ENCODE results near the gene ANK3.

The ANK3 gene

DNA sequence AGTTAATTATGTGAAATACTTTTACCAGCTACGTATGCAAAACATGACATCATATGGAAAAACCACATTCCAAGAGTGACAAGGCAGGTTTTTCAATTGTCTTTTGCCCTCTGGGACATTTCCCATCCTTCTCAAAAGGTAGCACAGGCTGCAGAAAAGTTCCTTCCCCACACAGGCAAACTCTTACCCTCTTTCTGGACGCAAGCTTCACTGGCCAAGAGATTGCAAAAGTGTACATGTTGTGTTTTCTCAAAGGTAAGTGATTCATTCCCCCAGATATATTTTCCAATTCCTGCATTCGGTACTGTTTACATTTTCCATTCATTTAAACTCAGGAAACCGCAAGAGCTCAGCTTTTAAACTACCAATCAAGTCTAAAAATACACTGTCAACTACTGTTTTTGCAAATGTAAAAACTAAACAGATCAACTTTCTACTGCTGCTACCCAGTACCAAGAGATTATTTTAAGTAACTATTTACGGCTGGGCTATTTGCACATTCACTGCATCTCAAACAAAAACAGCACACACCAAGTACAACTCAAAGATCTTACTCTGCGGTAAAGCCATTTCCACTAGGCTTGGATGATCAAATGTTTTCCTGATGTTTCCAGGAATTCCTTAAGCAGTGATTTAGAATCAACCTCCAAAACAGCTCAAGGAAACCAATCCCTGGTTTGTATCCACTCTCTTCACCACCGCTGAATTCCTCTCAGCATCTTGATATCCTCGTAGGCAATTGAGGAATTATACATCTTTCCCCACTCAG is 249.7 kb downstream of the ANK3 start:
- Histone ChIP-seq H3K36me3 (ENCODE audit: insufficient read depth, low read length) (no peaks in the 10 kb centered on the region), H3K9me3 (ENCODE audit: control insufficient read depth, insufficient read depth, low read length) (no peaks in the 10 kb centered on the region), H3K9ac (ENCODE audit: low read depth, low read length) (peak overlapping the region; percentile 81), H3K4me1 (ENCODE audit: insufficient read depth, low read length) (peaks cover 10% of the 10 kb centered on the region; the same call in 1 of the 2 replicates)

DNA sequence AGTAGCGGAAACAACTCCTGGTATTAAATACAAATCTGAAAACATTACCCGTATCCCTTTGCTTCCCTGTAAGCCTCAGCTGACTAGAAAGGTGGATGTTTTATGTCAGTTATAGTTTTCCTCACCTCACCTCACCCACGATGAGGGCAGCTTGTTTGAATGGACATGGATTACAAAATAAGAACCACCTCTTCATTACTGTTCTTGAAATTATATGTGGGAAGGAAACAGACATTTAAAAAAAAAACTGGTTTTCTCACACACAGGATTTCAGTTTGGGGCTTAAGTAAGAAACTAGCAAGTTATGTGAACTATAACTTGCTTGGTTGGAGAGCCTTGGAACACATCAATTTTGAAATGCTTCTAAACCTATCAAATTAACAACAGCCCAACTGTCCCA is 250.4 kb downstream of the ANK3 start:
- Histone ChIP-seq H3K36me3 (ENCODE audit: insufficient read depth, low read length) (no peaks in the 10 kb centered on the region), H3K9me3 (ENCODE audit: control insufficient read depth, insufficient read depth, low read length) (no peaks in the 10 kb centered on the region), H3K4me1 (ENCODE audit: insufficient read depth, low read length) (peaks cover 10% of the 10 kb centered on the region; the same call in 1 of the 2 replicates), H3K9ac (ENCODE audit: low read depth, low read length) (peak overlapping the region; percentile 81)

DNA sequence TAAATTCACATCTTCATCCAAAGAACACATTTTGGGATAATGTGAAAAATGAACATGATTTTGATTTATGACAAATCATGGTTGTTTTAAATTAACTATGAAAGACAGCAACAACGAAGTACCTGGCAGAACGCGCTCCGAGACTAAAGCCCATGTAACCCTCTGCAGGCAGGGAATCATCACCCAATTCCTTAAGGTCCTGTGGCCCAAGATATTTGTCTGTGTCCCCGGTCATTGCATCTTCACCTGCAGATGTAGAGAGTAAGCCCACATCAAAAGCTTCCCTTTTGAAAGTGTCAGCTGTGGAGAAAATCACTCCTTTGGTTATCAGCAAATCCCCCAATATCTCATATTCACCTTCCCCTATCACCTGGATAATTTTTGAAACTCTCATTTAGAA is 250.8 kb downstream of the ANK3 start:
- Histone ChIP-seq H3K4me1 (ENCODE audit: insufficient read depth, low read length) (peaks cover 10% of the 10 kb centered on the region; the same call in 1 of the 2 replicates), H3K9ac (ENCODE audit: low read depth, low read length) (peak overlapping the region; percentile 81), H3K9me3 (ENCODE audit: control insufficient read depth, insufficient read depth, low read length) (no peaks in the 10 kb centered on the region), H3K36me3 (ENCODE audit: insufficient read depth, low read length) (no peaks in the 10 kb centered on the region)

DNA sequence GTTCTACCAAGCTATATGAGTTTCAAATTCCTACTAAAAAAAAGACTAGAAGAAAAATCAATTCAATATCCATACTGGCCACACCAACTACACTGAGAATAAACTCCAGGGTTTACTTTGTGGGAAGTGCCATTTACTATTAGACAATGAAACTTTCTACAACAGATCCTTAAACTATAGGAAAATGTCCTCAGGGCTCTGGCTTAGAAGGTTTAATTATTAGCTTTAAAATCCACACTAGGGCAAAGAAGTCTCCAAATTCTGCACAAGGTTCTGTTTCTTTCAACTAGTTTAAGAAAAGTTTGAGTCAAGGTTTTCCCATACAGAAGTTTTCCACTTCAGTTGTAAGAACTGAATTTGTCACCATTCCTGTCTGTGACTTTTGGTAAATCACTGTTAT is 251.6 kb downstream of the ANK3 start:
- H3K9me3 ChIP-seq (ENCODE audit: control insufficient read depth, insufficient read depth, low read length) = no peaks in the 10 kb centered on the region
- peaks cover 10% of the 10 kb centered on the region; the same call in 1 of the 2 replicates for H3K4me1 ChIP-seq (ENCODE audit: insufficient read depth, low read length)
- no peaks in the 10 kb centered on the region for H3K36me3 ChIP-seq (ENCODE audit: insufficient read depth, low read length)
- no peak overlapping the region for H3K9ac ChIP-seq (ENCODE audit: low read depth, low read length)

DNA sequence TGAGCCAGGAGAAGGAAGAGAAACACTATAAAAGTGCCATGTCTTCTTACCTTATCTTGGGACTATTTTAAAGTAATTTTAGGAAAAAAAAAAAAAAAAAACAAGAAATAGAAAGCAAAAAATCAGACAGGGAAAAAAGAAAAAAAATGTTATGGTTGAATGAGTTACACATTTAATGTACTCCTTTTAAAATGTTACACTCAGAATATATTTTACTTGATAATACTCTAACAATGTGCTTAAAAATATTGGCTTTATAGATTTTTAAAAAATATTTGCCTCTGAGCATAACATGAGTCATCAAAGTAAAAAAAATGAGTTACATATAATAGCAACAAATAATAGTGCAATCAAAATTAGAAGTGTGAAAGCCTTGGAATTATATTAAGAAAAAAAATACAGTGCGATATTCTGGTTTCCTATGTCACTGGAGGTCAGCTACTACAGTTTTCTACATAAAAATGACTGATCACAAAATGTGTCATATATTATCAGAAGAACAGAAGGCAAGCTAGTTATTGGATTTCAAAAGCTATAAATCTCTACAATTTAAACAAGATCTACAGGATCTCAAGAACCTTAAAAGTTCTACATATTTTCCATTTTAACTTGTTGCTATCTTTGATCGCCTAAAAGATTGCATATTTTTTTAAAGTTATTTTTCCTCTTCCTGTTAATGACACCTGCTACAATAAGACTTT is 252.2 kb downstream of the ANK3 start:
- peaks cover 10% of the 10 kb centered on the region; the same call in 1 of the 2 replicates for H3K4me1 ChIP-seq (ENCODE audit: insufficient read depth, low read length)
- no peaks in the 10 kb centered on the region for H3K9me3 ChIP-seq (ENCODE audit: control insufficient read depth, insufficient read depth, low read length)
- no peak overlapping the region for H3K9ac ChIP-seq (ENCODE audit: low read depth, low read length)
- no peaks in the 10 kb centered on the region for H3K36me3 ChIP-seq (ENCODE audit: insufficient read depth, low read length)

DNA sequence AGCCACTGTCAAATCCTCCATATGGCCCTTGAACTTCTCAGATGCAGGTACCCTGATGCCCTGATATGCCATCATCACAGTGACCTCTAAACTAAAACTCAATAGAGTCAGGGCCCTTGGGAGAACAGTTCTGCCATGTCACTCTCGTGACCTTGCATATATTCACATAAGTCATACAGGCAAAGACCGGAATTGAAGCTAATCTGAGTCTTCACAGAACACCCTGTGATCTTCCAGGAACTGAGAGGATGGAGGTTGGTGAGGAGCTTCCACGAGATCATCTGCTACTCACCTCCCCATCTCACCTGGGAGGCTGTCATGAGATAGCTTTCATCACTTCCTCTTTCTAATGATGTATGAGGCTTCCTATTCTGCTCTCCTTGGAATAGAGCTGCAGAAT is 254.7 kb downstream of the ANK3 start:
- Histone ChIP-seq H3K36me3 (ENCODE audit: insufficient read depth, low read length) (no peaks in the 10 kb centered on the region), H3K4me1 (ENCODE audit: insufficient read depth, low read length) (peaks cover 9% of the 10 kb centered on the region), H3K9me3 (ENCODE audit: control insufficient read depth, insufficient read depth, low read length) (no peaks in the 10 kb centered on the region), H3K9ac (ENCODE audit: low read depth, low read length) (no peak overlapping the region)

DNA sequence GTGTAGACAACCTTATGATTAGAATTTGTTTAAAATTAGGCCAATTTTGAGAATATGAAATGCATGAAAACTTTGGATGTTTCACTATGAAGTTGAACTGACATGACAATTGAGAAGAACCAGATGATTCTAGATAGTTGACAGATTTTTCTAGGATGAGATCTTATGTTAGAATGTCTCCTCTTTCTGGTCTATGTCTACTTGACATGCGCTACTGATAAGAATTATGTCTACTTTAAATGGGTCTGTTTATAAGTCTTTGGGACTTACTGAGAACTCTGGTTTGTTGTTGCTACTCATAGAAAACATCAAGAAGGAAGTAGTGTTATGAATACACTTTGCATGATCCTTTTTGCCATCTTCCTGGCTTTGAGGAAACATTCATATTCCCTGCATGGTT is 255.1 kb downstream of the ANK3 start:
- H3K4me1 ChIP-seq (ENCODE audit: insufficient read depth, low read length) = peaks cover 14% of the 10 kb centered on the region
- no peak overlapping the region for H3K9ac ChIP-seq (ENCODE audit: low read depth, low read length)
- H3K9me3 ChIP-seq (ENCODE audit: control insufficient read depth, insufficient read depth, low read length) = no peaks in the 10 kb centered on the region
- no peaks in the 10 kb centered on the region for H3K36me3 ChIP-seq (ENCODE audit: insufficient read depth, low read length)

DNA sequence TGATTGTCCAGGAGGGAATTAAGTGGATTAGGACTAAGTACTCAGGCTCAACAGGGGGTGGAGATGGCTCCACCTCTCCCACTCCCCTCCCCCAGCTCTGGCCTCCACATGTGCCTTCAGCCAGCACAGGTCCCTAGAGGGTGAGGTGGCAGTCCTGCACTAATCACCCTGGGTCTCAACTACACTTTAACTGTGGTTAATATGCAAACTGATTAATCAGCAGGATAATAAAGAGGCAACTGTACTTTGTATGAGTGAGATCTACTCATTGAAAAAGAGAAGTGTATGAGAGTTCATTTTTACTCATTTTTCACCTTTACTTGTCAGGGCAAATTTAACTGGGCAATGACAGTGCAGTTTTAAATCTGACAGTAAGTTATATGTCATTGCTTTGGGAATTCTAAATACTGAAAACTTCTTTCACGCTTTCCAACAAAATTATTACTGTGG is 259.5 kb downstream of the ANK3 start:
- Histone ChIP-seq H3K9ac (ENCODE audit: low read depth, low read length) (no peak overlapping the region), H3K4me1 (ENCODE audit: insufficient read depth, low read length) (peaks cover 12% of the 10 kb centered on the region), H3K36me3 (ENCODE audit: insufficient read depth, low read length) (no peaks in the 10 kb centered on the region; the same call in 1 of the 2 replicates), H3K9me3 (ENCODE audit: control insufficient read depth, insufficient read depth, low read length) (no peaks in the 10 kb centered on the region)

DNA sequence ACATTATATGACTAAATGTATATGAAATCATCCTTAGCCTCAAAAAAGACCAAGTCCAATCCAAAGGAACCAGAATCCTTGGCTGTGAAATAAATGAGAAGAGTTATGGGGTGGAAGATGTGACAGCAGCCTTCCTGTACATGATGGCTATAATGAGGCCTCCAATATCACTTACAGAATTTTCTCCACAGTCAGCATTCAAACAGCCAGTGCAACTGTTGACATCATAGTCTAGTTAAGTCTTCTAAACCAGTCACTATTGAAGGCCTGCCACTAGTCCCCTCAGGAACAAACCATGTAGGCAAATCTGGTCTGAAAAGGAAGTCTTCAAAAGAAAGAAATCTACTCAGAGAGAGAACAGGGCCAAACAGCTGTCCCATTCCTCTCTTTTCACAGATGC is 263.8 kb downstream of the ANK3 start:
- Histone ChIP-seq H3K36me3 (ENCODE audit: insufficient read depth, low read length) (no peaks in the 10 kb centered on the region; the same call in 1 of the 2 replicates), H3K4me1 (ENCODE audit: insufficient read depth, low read length) (peaks cover 12% of the 10 kb centered on the region), H3K9me3 (ENCODE audit: control insufficient read depth, insufficient read depth, low read length) (no peaks in the 10 kb centered on the region), H3K9ac (ENCODE audit: low read depth, low read length) (no peak overlapping the region)

DNA sequence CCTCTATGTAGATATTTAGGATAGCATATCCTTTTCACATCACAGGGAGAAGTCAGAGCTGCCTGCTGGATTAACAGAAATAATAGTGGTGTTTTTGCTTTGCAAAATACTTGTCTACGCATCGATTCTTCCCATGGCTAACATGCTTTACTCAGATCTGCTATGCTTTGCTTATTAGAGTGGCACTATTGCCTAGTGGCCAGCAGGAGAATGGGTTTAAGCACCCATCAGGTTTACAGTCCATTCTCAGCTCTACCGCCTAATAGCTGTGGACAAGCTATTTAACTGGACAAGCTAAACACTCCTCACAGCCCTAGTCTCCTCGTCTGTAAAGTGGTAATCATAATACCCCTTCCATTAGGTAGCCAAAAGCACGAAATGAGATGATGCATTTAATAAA is 265.1 kb downstream of the ANK3 start:
- Histone ChIP-seq H3K36me3 (ENCODE audit: insufficient read depth, low read length) (no peaks in the 10 kb centered on the region; the same call in 1 of the 2 replicates), H3K9me3 (ENCODE audit: control insufficient read depth, insufficient read depth, low read length) (no peaks in the 10 kb centered on the region), H3K4me1 (ENCODE audit: insufficient read depth, low read length) (peaks cover under 1% of the 10 kb centered on the region; the same call in 1 of the 2 replicates), H3K9ac (ENCODE audit: low read depth, low read length) (no peak overlapping the region)

DNA sequence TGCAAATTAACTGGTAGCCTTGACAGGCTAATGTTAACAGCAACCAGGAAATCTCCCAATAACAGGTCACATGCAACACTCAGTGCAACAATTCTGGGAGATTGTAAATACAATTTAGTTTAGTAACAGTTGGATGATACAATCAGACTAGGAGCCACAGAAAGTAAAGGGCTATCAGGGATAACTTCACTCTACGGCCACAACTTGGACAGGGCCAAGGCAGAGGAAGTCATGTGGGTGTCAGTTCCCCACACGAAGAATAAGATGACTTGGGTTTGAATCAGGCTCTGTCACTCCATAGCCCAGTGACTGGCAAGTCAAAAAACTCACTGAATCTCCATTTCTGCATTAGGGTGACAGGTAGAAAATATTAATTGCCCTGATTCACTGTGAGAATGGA is 266.0 kb downstream of the ANK3 start:
- no peak overlapping the region for H3K9ac ChIP-seq (ENCODE audit: low read depth, low read length)
- no peaks in the 10 kb centered on the region for H3K9me3 ChIP-seq (ENCODE audit: control insufficient read depth, insufficient read depth, low read length)
- no peaks in the 10 kb centered on the region; the same call in 1 of the 2 replicates for H3K36me3 ChIP-seq (ENCODE audit: insufficient read depth, low read length)
- no peaks in the 10 kb centered on the region for H3K4me1 ChIP-seq (ENCODE audit: insufficient read depth, low read length)

DNA sequence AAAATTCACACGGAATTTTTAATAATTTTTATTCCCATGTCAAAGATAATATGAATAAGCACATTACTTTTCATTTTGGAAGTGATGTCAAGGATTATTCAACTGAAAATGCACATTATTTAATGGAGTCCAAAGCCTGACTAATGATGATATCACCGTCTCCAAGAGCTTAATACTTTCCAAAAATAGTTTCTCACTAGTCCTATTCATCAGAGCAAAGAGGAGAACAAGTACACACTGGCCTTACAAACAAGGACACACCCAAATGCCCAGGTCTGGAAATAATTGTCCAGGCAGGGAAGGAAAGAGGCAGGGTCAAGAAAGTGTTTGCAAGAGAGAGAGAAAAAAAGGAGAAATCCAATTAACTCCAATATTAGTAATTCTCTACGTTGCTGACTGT is 266.5 kb downstream of the ANK3 start:
- Histone ChIP-seq H3K36me3 (ENCODE audit: insufficient read depth, low read length) (no peaks in the 10 kb centered on the region; the same call in 1 of the 2 replicates), H3K4me1 (ENCODE audit: insufficient read depth, low read length) (no peaks in the 10 kb centered on the region), H3K9me3 (ENCODE audit: control insufficient read depth, insufficient read depth, low read length) (no peaks in the 10 kb centered on the region), H3K9ac (ENCODE audit: low read depth, low read length) (no peak overlapping the region)

DNA sequence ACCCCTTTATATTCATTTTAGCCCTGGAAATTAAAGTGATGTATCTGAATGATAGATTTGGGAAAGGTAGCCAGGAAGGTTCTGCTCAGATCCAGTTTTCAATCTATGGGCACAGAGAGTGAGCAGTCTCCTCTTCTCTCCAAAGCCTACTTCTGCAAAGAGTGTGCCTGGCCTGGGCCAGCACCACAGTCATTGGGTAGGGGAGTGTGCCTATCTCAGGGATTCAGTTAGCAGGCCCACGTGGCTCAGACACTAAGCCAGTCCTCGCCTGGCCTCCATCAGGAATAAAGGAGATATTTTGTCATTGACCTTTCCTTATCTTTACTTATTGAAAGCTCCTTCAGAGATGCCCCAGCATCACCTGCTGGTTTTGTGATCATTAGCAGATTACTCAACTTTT is 267.5 kb downstream of the ANK3 start:
- no peaks in the 10 kb centered on the region for H3K9me3 ChIP-seq (ENCODE audit: control insufficient read depth, insufficient read depth, low read length)
- H3K4me1 ChIP-seq (ENCODE audit: insufficient read depth, low read length) = no peaks in the 10 kb centered on the region
- H3K9ac ChIP-seq (ENCODE audit: low read depth, low read length) = no peak overlapping the region
- no peaks in the 10 kb centered on the region; the same call in 1 of the 2 replicates for H3K36me3 ChIP-seq (ENCODE audit: insufficient read depth, low read length)

DNA sequence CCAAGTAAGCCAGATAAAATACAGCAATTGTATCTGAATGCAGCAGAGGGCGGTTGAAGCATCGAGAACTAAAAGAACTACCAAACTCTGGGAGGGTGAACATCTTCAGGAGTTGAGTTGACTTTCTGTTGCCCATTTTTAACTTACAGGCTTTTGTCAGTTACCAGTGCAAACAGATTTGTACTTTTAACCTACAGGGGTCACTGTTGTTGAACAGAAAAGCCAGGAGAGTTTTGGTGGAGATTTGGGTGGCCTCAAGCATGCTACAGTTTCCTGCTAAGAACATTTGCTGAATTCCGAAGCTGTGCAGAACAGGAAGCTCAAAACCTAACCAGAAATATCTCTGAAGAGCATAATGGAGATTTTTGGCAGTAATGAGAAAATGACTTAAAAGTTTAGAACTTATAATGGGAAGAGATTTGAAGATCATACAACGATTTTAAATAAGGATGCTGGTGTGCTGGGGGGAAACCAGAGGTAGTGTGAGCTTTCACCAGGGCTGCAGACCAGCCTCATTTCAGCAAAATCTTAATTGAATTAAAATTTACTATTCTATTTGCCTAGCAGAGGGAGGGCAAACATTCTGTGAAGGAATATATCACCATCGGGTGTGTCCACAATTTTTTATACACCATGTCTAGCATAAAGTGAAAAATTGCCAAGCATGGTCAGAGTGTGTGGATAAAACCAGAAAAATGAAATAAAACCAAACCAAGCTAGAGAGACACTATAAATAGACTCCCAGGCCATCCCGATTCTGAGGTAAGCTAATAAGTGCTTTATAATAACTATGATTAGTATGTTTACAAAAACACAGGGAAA is 274.7 kb downstream of the ANK3 start:
- H3K36me3 ChIP-seq (ENCODE audit: insufficient read depth, low read length) = no peaks in the 10 kb centered on the region
- no peaks in the 10 kb centered on the region for H3K9me3 ChIP-seq (ENCODE audit: control insufficient read depth, insufficient read depth, low read length)
- no peak overlapping the region for H3K9ac ChIP-seq (ENCODE audit: low read depth, low read length)
- H3K4me1 ChIP-seq (ENCODE audit: insufficient read depth, low read length) = no peaks in the 10 kb centered on the region

Measured in ES-I3 (cell line).